ENCODE data around the gene ARAP2.

The ARAP2 gene

GRCh38 chr4:36244257-36245082 is at the start of gene ARAP2:
ARAP2 (minus strand) TSS chr4:36244514; CDS start chr4:36229486, 15,028 bp downstream.
- peak; percentile 79 for DNase-seq

- no peak for DNase-seq
Measured at GRCh38 chr4:36292556-36293188, 48.4 kb upstream of the ARAP2 start.

GRCh38 chr4:36290641-36291040 is 46.3 kb upstream of the ARAP2 start:
- DNase-seq: no peak

GRCh38 chr4:36288731-36289426 is 44.6 kb upstream of the ARAP2 start:
- DNase-seq: no peak

GRCh38 chr4:36286481-36286871 is 42.2 kb upstream of the ARAP2 start:
- DNase-seq: no peak

- DNase-seq: peak; percentile 56
Measured at GRCh38 chr4:36285784-36286480, 41.6 kb upstream of the ARAP2 start.

- no peak for DNase-seq
Measured at GRCh38 chr4:36283912-36284465, 39.7 kb upstream of the ARAP2 start.

GRCh38 chr4:36282503-36283030 is 38.3 kb upstream of the ARAP2 start:
- DNase-seq: no peak

- DNase-seq: peak; percentile 61
Measured at GRCh38 chr4:36281384-36282106, 37.2 kb upstream of the ARAP2 start, which contains the start of gene DTHD1. DTHD1 (plus strand) TSS chr4:36281616; CDS start chr4:36281759, 143 bp downstream.

GRCh38 chr4:36280555-36280954 is 36.2 kb upstream of the ARAP2 start:
- no peak for DNase-seq

GRCh38 chr4:36278789-36279188 is 34.5 kb upstream of the ARAP2 start:
- no peak for DNase-seq

- DNase-seq: no peak
Measured at GRCh38 chr4:36277533-36277932, 33.2 kb upstream of the ARAP2 start.

- no peak for DNase-seq
Measured at GRCh38 chr4:36274158-36274557, 29.8 kb upstream of the ARAP2 start.

GRCh38 chr4:36273276-36273675 is 29.0 kb upstream of the ARAP2 start:
- DNase-seq: no peak

- no peak for DNase-seq
Measured at GRCh38 chr4:36269533-36270173, 25.3 kb upstream of the ARAP2 start.

- DNase-seq: peak; percentile 79
Measured at GRCh38 chr4:36269101-36269500, 24.8 kb upstream of the ARAP2 start.

- no peak for DNase-seq
Measured at GRCh38 chr4:36267486-36268268, 23.4 kb upstream of the ARAP2 start.

GRCh38 chr4:36264207-36264826 is 20.0 kb upstream of the ARAP2 start:
- no peak for DNase-seq

- no peak for DNase-seq
Measured at GRCh38 chr4:36260731-36261130, 16.4 kb upstream of the ARAP2 start.

- DNase-seq: no peak
Measured at GRCh38 chr4:36256398-36256891, 12.1 kb upstream of the ARAP2 start.

All from CD4-positive, alpha-beta T cell treated with Interleukin-15 for 1 hour (primary cell).